GM18909 (cell line): ENCODE results near the gene ENPP3.

Experiments used
- ATAC-seq: cut with Tn5 transposase; IDR thresholded peaks from one replicate; pipeline ENCODE4 v1.9.1; 2021; ENCODE audit warnings: mild to moderate bottlenecking; ENCODE audit not compliant: unreplicated experiment, poor library complexity

Gene ENPP3

DNA sequence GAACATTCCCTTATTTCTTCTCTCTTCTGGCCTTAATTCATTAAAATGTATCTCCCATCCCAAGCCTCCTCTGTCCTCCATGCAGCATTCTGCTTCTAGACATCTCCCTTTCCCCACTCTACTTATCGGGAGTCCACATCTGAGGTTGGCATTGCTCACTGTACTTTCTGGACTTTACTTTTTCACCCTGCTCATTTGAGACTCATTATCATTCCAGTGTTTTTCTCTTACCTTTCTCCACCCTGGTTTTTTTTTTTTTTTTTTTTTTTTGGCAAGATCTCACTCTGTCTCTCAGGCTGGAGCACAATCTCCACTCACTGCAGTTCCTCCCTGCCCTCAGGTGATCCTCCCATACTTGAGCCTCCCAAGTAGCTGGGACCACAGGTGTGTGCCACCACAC is 4.5 kb downstream of the ENPP3 start:
- ATAC-seq, result no peak

DNA sequence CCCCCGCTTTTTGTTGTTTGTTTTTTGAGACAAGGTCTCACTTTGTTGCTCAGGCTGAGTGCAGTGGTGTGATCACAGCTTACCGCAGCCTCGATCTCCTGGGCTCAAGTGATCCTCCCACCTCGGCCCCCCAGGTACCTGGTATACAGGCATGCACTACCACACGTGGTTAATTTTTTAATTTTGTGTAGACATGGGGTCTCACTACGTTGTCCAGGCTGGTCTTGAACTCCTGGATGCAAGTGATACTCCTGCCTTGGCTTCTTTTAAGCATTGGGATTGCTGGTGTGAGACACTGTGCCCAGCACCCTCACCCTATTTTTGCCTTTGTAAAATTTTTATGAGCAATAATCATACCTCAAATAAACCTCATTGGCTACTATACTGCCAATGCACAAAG is 5.5 kb downstream of the ENPP3 start:
- ATAC-seq, result no peak

DNA sequence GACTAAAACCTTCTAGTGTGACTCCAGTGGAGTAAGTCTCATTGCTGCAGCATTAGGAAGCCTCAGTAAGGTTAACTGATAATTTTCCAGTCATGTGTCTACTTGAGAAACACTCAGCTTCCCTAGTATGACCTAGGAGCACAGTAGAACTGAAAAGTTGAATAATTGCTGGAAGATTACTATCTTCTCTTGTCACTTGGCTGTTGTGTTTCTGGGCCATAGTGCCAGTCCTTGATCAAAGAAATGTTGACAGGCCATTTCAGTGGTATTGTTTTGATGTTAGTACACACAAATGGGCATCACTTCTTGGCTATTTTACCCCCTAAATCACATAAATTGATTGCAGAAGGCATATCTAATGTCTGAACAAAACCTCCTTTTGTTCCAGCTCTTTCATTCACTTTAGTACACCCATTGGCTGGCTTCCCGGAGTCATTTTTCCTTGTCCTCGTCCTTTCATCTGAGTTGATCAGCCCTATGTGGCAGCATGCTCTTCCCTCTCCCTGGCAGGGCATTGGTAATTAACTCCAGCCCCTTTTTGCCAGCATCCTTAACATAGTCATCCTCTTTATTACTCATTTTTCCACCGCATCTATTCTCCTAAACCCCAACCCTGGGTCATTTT is 6.0 kb downstream of the ENPP3 start:
- no peak for ATAC-seq

DNA sequence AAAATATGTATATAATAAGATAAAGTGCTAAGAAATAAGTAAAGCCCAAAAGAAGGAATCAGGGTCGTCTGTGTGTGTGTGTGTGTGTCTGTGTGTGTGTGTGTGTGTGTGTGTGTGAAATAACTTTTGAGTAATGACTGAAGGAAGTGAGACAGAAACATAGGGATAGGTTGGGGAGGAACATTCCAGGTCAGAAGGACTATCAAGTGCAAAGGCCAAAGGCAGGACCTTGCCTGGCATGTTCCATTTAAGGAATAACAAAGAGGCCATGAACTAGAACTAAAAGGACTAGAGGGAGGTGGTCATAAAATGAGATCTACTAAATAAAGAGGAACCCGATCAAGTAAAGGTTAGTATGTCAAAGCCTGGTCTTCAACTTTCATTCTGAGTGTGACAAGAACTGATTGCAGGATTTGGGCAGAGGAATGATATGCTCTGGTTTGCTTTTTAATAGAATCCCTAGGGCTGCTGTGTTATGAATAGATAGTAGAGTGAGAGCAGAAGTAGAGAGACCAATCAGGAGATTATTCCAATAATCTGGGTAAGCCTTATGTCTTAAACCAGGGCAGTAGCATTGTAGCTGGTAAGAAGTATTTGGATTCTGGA is 6.9 kb downstream of the ENPP3 start:
- ATAC-seq, result no peak

DNA sequence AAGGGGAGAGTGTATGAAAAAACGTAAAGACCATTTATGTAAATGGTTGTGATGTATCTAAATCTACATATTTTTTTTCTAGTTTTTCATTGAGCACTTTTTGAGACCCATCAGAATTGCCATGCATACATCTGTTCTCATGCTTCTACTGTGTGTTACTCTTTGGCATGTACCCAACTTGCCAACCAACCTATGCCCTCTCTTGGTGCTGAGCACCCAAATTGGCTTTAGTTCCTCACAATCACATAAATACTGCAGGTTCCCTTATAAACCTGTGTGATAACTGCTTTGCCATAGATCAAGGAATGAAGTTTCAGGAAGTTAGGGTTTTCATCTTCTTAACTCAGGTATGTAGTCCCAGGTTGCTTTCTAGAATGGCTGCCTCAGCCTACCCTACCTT is 7.8 kb downstream of the ENPP3 start:
- ATAC-seq, result no peak

DNA sequence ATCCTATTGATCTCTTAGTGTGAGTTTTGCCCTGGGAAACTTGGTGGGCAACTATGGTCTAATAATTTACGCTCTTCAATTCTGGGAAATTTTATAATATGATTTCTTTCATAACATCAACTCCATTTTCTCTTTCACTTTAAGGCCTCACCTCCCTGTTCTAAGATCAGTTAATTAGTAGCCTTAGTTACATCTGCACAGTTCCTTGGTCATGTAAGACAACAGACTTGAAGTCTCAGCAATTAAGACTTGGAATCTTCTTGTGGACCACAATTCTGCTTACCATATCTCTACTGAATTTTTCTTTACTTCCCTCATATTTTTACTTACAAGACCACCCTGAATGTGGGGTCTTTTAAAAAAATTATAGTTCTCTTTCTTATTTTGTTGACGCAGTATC is 8.7 kb downstream of the ENPP3 start:
- ATAC-seq, result no peak

DNA sequence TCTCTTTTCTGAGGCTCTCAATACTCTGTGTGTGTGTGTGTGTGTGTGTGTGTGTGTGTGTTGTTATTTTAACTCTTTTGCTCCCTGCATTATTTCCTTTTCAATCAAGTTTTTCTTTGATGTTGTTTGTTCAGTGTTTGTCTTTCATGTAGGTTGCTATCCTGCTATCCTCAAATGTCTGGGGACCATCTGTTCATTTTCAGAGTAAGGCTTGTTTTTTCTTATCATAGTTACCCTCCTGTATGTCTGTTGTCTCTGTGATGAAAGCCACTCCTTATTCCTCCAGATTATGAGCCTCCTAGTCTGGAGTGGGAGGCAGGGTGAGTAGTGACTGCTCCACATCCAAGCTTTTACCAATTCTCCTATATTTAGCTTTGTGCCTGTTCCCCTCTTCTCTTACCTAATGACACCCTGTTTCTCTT is 9.2 kb downstream of the ENPP3 start:
- no peak for ATAC-seq

DNA sequence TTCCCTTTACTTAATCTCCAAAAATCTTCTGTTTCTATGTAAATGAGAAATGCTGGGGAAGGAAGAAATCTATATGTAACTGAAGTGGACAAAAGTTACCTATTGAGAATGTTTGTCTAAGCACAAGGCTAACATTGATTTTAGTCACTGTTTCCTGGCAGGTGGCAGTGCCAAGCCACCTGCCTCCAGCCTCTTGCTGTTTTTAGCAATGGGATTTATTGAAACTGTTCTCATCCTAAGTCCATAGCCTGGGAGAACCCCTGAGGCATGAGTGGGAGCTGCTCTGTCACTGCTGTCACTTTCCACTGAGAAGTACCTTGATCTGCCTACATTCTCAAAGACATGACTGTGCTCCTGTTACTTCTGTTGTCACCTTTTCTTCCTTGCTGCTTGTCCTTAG is 14.7 kb downstream of the ENPP3 start:
- no peak for ATAC-seq

DNA sequence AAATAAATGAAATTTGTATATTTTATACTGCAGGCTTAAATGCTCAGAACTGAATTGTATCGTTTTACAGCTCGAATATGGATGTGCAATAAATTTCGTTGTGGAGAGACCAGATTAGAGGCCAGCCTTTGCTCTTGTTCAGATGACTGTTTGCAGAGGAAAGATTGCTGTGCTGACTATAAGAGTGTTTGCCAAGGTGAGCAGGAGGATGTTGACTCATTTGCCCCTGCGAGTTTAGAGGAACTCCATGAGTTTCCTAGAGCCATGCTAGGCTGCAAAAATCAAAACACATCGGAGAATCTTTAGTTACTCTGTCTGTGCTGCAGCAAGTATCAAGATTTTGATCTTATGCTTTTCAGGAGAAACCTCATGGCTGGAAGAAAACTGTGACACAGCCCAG is 15.4 kb downstream of the ENPP3 start:
- no peak for ATAC-seq

DNA sequence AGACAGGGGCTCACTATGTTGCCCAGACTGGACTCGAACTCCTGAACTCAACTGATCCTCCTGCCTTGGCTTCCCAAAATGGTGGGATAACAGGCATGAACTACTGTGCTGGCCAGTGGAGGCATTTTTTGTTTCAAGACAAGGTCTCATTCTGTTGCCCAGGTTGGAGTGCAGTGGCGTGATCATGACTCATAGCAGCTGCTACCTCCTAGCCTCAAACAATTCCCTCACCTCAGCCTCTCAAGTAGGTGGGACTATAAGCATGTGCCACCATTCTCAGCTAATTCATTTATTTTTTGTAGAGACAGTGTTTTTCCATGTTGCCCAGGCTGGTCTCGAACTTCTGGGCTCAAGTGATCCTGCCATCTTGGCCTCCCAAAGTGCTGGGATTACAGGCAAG is 17.2 kb downstream of the ENPP3 start:
- ATAC-seq, result no peak

DNA sequence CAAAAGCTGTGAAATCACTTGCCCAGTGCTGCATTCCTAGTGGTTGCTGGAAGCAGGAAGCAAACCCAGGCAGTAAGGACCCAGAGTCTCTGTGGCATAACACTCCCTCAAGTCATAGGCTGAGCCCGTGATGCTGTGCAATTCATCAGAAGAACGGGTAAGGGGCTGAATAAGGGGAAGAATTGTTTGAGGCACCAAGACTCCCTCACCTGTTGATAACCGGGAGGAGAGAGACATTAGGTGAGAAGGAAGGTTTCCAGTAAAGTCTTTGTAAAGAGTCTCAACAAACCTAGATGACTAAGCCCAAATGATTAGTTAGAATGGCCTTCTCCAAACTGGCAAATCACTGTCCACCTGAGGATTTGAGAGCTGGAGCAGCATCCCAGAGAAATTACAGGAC is 18.3 kb downstream of the ENPP3 start:
- no peak for ATAC-seq

DNA sequence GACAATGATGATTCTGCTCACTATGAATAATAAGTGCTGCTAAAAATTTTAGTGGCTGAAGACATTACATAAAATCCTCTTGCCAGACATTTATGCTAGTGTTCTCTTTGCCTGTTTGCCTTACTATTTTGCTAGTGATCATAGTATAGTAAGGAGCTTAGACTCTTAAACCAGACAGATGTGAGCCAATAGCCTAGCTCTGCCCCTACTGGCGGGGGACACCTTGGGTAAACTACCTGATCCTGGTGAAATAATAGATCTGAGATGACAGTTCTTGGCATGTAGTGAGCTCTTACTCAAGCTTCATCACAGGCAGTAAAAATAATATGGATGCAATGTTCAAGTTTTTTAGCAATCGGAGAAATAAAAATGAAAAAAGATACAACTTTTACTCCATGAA is 18.8 kb downstream of the ENPP3 start:
- no peak for ATAC-seq

DNA sequence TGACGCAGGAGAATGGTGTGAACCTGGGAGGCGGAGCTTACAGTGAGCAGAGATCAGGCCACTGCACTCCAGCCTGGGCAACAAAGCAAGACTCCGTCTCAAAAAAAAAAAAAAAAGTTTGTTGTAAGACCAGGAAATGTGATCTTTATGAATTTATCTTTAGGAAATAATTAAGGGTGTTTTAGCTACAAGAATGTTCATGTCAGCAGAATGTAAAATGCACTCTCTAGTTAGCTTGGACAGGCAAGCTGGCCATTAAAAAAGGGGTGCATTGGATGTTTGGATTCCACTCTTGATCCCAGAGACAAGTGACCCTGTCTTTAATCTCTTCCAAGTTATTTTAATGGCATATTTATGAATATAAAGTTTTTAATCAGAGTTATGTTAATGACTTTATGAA is 19.6 kb downstream of the ENPP3 start:
- no peak for ATAC-seq

DNA sequence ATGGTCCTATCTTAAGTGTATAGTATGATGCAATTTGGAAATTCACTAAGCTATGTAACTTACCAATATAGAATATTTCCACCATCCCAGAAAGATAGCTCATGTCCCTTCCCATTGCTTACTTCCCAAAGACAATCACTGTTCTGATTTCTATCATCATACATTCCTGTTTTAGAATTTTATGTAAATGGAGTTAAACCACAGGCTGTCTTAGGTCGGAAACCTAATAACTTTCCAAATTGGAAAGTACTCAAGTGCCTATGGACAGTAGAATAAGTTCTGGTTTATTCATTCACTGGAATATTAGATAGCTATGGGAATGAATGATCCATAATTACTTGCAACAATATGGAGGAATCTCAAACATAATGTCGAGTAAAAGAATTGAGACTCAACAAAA is 20.1 kb downstream of the ENPP3 start:
- ATAC-seq, result no peak

DNA sequence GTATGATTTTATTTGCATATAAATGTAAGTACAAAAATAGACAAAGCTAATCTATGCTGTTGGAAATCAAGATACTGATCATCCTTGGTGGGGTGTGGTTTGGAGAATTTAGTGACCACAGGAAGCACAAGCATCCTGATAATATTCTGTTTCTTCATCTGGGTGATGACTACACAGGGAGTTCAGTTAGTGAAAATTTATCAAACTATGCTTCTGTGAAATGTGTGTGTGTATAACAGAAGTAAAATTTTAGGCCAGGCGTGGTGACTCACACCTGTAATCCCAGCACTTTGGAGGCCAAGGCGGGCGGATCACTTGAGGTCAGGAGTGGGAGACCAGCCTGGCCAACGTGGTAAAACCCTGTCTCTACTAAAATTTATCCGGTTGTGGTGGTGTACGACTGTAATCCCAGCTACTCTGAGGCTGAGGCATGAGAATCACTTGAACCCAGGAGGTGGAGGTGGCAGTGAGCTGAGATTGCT is 20.6 kb downstream of the ENPP3 start:
- no peak for ATAC-seq

DNA sequence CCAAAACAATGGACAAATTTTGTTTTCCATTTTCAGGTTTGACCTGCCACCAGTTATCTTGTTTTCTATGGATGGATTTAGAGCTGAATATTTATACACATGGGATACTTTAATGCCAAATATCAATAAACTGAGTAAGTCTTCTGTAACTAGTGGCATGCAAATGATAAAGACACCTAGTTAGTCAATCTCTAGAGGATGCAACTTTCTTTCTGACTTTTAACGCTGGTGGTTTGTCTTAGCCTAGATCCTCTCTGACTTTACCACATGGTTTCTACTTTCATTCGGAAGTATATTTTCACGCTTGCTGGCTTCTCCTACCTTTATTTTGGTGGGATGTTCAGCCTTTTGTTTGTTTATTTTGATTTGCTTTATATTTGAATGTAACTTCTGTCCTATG is 21.2 kb downstream of the ENPP3 start:
- ATAC-seq, result no peak

DNA sequence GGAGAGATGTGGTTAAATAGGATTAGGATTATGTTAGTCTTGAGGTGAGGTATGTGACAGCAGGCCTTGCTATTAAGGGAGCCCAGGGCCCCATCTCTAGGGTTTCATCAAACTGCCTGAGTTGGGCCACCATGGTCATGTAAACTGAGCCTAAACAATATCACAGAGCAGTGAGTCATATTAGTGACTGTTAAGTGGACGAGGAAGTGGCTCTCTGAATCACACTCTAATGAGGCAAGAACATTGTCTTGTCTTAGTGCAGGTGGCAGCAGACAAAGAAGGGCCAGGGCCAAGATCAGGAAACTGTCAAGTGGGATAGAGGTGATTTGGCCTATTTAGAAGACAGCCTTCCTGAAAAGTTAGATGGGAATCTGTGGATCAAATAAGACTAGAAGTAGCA is 23.1 kb downstream of the ENPP3 start:
- no peak for ATAC-seq

DNA sequence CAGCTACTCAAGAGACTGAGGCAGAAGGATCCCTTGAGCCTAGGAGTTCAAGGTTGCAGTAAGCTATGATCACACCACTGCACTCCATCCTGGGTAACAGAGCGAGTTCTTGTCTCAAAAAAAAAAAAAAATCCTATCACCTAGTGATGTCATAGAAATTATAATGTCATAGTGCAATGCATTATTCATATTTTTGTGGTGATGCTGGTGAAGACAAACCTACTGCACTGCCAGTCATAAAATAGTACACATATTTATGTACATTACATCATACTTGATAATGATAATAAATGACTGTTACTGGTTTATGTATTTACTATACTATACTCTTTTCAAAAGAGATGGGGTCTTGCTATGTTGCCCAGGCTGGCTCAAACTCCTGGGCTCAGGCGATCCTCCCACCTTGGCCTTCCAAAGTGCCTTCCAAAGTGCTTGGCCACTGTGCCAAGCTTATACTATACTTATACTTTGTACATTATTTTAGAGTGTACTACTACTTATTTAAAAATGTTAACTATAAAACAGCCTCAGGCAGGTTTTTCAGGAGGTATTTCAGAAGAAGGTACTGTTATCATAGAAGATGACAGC is 26.6 kb downstream of the ENPP3 start:
- no peak for ATAC-seq

DNA sequence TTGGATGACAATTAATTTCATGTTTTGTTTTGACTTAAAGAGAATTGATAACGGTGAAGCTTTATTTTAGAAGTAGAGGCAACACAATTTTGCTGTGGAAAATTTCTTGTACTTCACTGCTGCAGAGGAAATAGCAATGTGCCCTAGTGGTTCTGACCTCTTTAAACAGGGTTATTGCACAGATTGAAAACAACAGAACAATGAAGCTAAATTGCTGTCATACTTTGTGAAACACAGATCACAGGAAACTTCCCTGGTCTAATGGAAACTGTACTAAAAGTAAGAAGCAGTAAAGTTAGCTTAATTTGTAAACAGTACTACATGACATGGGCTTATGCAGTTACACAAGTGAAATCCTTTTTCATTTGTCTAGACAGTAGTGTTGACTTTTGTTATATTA is 32.8 kb downstream of the ENPP3 start:
- no peak for ATAC-seq

DNA sequence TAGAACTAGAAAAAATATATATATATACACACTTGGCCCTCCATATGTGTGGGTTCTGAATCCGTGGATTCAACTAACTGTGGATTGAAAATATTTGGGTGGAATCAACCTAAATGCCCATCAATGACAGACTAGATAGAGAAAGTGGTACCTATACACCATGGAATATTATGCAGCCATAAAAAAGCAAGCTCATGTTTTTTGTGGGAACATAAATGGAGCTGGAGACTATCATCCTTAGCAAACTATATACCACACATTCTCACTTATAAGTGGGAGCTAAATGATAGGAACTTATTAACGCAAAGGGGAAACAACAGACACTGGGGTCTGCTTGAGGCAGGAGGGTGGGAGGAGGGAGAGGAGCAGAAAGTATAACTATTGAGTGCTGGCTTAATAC is 36.1 kb downstream of the ENPP3 start:
- ATAC-seq, result no peak

DNA sequence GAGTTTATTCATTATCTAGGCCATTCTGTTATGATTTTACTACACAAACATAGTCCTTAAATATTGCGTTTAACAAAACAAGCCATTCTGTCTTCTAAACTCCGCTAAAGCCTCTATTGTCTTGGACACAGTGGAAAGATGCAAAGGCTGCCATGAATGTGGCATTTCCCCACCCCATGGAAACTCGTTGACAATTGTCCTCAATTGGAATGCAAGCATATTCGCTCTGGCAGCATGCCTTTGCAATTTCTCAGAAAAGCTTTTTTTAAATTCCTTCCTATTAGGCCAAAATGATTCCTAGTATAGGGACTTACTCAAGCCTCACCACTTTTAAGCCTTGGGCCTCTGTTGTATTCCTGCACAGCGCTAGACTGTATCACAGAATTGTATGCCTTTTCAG is 41.3 kb downstream of the ENPP3 start:
- no peak for ATAC-seq

DNA sequence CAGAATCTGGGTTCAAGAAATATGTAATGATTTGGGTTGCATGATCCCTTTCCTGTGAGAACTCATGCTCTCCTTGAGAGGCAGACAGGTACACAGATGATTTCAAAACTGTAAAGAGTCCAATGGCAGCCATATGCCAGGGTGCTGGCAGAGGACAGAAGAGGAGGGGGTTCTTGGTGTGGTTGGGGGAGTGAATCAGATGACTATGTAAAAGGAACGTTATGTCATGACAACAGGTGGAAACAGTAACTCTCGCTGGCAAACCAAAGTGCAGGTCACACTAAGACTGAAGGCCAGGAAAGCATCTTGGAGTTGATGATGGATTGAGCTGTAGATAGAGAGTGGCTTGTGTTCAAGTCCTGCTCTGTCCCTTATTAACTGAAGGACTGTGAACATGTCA is 43.8 kb downstream of the ENPP3 start:
- ATAC-seq, result no peak
